ENCODE measurements around the gene COL6A1.

DNA sequence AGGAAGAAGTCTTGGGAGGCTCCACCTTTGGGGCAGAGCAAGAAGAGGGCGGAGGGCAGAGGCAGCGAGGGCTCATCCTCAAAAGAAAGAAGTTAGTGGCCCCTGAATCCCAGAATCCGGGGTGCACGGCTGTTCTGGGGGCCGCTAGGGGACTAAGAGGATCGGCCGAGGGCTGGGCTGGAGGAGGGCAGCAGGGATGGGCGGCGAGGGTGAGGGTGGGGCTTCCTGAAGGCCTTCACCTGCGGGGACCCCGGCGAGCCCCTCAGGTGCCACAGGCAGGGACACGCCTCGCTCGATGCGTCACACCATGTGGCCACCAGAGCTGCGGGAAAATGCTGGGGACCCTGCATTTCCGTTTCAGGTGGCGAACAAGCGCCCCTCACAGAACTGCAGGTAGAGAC lies 23.9 kb downstream of the COL6A1 start:
- TF ChIP-seq, protein P1, sequence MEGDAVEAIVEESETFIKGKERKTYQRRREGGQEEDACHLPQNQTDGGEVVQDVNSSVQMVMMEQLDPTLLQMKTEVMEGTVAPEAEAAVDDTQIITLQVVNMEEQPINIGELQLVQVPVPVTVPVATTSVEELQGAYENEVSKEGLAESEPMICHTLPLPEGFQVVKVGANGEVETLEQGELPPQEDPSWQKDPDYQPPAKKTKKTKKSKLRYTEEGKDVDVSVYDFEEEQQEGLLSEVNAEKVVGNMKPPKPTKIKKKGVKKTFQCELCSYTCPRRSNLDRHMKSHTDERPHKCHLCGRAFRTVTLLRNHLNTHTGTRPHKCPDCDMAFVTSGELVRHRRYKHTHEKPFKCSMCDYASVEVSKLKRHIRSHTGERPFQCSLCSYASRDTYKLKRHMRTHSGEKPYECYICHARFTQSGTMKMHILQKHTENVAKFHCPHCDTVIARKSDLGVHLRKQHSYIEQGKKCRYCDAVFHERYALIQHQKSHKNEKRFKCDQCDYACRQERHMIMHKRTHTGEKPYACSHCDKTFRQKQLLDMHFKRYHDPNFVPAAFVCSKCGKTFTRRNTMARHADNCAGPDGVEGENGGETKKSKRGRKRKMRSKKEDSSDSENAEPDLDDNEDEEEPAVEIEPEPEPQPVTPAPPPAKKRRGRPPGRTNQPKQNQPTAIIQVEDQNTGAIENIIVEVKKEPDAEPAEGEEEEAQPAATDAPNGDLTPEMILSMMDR (conservative IDR thresholded peaks at IDR 0.05 in 1 of 2, IDR thresholded peaks at IDR 0.05 in 1 of 2; ENCODE audit: low read depth in 1 of 2, low read length in 2 of 2) = no peak
- no peak for TF ChIP-seq EZH2 (IDR thresholded peaks at IDR 0.05; ENCODE audit: low read length, missing control alignments)
